Neural crest cell (in vitro differentiated cells): ENCODE data around the gene TTC31. TPM values are rescaled to one million over a fixed set of nuclear protein-coding genes. Genes with fewer than 3 reads are reported as not detected.

Experiments used
- DNase-seq: peaks from one replicate; pipeline ENCODE4 v3.0.0; 2021; ENCODE audit warnings: low read depth, mixed read lengths, low spot score
- H3K27ac Mint-ChIP-seq: one replicate; pipeline ENCODE4 v1.8.0; 2021; ENCODE audit warnings: mild to moderate bottlenecking, mixed read lengths; ENCODE audit not compliant: unreplicated experiment
- H3K27me3 Mint-ChIP-seq: 2 replicates; pipeline ENCODE4 v1.8.0; 2021; ENCODE audit warnings: low read depth, mild to moderate bottlenecking, mixed read lengths
- H3K36me3 Mint-ChIP-seq: 2 replicates; pipeline ENCODE4 v1.8.0; 2021; ENCODE audit warnings: low read depth, mild to moderate bottlenecking, mixed read lengths
- H3K4me1 Mint-ChIP-seq: 2 replicates; pipeline ENCODE4 v1.8.0; 2021; ENCODE audit warnings: mixed read lengths
- H3K4me3 Mint-ChIP-seq: one replicate; pipeline ENCODE4 v1.8.0; 2021; ENCODE audit warnings: mild to moderate bottlenecking, mixed read lengths
- H3K9me3 Mint-ChIP-seq: 2 replicates; pipeline ENCODE4 v1.8.0; 2021; ENCODE audit warnings: mixed read lengths
- total RNA-seq: library from RNA; stranded (reverse); gene quantifications from 2 replicates; pipeline ENCODE4 v1.2.1, GENCODE V29; 2021
- TF ChIP-seq, protein P1 (sequence below): fragments of 200-600 bp; sonication (generic); conservative IDR thresholded peaks from 2 replicates; pipeline ENCODE4 v1.5.0; 2021; ENCODE audit warnings: antibody characterized with exemption, mild to moderate bottlenecking

The TTC31 gene
- total RNA-seq, 1 donor from 2014 or later: 29.6 TPM

DNA sequence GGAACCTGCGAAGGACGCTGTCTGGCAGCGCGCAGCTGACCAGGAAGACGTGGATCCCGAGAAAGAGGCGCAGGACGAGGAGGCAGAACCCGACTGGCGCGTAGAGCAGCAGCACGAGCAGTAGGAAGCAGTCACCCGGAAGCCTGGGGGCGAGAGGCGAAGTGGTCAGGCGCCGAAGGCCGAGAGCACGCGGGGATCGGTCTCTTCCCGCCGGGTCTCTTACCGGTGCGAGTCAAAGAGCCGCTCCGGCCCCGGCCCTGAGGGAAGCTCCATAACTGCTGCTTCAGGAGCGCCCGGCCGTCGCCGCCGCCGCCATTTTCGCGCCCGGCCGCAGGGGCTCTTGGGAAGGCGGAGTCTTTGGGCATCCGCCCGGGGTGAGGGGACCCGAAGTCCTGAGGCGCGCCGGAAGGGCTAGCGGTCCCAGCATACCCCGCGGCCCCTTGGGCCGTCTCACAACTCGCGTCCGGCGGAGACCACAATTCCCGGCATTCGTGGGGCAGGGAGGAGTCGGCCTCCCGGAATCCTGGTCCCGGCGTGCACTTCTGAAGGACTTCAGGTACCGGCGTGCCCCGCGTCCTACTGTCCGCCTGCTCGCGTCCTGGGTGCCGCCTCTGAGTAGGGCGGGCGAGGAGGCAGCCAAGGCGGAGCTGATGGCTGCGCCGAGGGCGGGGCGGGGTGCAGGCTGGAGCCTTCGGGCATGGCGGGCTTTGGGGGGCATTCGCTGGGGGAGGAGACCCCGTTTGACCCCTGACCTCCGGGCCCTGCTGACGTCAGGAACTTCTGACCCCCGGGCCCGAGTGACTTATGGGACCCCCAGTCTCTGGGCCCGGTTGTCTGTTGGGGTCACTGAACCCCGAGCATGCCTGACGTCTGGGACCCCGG is 46.7 kb downstream of the TTC31 start, which contains the start of the genes AUP1 and HTRA2:
TSS of gene AUP1 (minus strand) at position 350 of the 882 bp plus-strand sequence. CDS start at position 273, 77 bp downstream.
TSS of gene HTRA2 (plus strand) at position 577 of the 882 bp plus-strand sequence. CDS start at position 651, 74 bp downstream.
- H3K27ac Mint-ChIP-seq: peak within 1 kb of the TSS; percentile 98
- DNase-seq: peak; percentile 93
- peak within 1 kb of the TSS; percentile 98 for H3K4me3 Mint-ChIP-seq
- peaks cover 2% of the 10 kb centered on the region for H3K9me3 Mint-ChIP-seq
- H3K27me3 Mint-ChIP-seq: peaks cover 3% of the 10 kb centered on the region
- TF ChIP-seq, protein P1, sequence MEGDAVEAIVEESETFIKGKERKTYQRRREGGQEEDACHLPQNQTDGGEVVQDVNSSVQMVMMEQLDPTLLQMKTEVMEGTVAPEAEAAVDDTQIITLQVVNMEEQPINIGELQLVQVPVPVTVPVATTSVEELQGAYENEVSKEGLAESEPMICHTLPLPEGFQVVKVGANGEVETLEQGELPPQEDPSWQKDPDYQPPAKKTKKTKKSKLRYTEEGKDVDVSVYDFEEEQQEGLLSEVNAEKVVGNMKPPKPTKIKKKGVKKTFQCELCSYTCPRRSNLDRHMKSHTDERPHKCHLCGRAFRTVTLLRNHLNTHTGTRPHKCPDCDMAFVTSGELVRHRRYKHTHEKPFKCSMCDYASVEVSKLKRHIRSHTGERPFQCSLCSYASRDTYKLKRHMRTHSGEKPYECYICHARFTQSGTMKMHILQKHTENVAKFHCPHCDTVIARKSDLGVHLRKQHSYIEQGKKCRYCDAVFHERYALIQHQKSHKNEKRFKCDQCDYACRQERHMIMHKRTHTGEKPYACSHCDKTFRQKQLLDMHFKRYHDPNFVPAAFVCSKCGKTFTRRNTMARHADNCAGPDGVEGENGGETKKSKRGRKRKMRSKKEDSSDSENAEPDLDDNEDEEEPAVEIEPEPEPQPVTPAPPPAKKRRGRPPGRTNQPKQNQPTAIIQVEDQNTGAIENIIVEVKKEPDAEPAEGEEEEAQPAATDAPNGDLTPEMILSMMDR: no peak
- H3K4me1 Mint-ChIP-seq: peaks cover 39% of the 10 kb centered on the region
- H3K36me3 Mint-ChIP-seq: peaks cover 17% of the 10 kb centered on the region

DNA sequence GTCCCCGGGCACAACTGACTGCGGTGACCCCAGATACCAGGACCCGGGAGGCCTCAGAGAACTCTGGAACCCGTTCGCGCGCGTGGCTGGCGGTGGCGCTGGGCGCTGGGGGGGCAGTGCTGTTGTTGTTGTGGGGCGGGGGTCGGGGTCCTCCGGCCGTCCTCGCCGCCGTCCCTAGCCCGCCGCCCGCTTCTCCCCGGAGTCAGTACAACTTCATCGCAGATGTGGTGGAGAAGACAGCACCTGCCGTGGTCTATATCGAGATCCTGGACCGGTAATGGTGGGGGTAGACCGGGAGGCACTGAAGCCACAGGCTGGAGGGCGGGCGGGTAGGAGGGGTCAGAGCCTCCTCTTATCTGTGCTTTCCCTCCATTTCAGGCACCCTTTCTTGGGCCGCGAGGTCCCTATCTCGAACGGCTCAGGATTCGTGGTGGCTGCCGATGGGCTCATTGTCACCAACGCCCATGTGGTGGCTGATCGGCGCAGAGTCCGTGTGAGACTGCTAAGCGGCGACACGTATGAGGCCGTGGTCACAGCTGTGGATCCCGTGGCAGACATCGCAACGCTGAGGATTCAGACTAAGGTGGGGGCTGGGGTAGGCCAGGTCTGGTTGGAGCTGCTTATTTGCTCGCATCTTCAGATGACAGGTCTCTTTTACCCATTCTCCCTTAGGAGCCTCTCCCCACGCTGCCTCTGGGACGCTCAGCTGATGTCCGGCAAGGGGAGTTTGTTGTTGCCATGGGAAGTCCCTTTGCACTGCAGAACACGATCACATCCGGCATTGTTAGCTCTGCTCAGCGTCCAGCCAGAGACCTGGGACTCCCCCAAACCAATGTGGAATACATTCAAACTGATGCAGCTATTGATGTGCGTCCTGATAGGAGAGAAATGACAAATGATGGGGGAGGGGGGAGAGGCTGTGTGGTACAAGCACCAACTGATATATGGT is 47.6 kb downstream of the TTC31 start:
- TF ChIP-seq, protein P1: no peak
- Mint-ChIP-seq H3K27ac (peak overlapping the region; percentile 91), H3K27me3 (peaks cover 3% of the 10 kb centered on the region), H3K4me3 (peak overlapping the region; percentile 98), H3K36me3 (peaks cover 17% of the 10 kb centered on the region), H3K9me3 (peaks cover 2% of the 10 kb centered on the region), H3K4me1 (peaks cover 39% of the 10 kb centered on the region)
- peak; percentile 27 for DNase-seq

DNA sequence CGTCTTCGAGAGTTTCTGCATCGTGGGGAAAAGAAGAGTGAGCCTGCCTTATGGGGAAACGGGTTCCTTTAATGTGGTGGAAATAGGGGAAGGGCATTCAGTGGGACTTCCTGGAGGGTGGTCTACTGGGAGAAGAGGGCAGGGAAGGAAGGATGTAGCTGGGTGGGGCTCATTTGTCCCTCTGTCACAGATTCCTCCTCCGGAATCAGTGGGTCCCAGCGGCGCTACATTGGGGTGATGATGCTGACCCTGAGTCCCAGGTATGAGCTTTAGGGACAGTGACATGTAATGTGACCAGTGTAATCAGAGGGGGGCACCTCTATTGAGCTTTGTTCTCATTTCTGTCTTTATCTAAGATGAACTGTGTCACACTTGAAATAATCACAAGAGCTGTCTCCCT is 48.8 kb downstream of the TTC31 start:
- peaks cover 2% of the 10 kb centered on the region for H3K27me3 Mint-ChIP-seq
- H3K27ac Mint-ChIP-seq: no peak overlapping the region
- H3K9me3 Mint-ChIP-seq: no peaks in the 10 kb centered on the region
- TF ChIP-seq, protein P1: no peak
- peaks cover 39% of the 10 kb centered on the region for H3K4me1 Mint-ChIP-seq
- H3K4me3 Mint-ChIP-seq: peak overlapping the region; percentile 98
- peaks cover 10% of the 10 kb centered on the region for H3K36me3 Mint-ChIP-seq
- no peak for DNase-seq

DNA sequence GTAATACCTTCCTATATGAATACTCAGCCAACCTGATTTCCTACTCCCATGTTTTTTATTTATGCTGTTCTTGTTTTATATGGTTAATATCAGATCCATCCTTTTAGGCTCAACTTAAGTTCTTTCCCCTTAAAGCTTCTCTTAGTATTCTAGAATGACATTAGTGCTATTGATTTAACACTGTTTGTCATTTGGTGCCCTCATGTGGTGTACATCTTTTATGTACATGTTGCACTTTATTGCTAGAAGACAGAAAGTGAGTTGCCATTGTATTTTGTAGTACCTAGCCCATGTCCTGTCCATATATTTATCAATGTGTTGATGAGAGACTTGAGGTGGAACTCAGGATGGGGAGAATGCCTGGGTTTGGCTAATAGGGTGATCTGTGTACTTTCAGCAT is 49.3 kb downstream of the TTC31 start:
- H3K9me3 Mint-ChIP-seq: no peaks in the 10 kb centered on the region
- no peak overlapping the region for H3K27ac Mint-ChIP-seq
- TF ChIP-seq, protein P1: no peak
- H3K27me3 Mint-ChIP-seq: no peaks in the 10 kb centered on the region
- DNase-seq: no peak
- peak overlapping the region; percentile 98 for H3K4me3 Mint-ChIP-seq
- H3K36me3 Mint-ChIP-seq: peaks cover 5% of the 10 kb centered on the region
- H3K4me1 Mint-ChIP-seq: peaks cover 39% of the 10 kb centered on the region

DNA sequence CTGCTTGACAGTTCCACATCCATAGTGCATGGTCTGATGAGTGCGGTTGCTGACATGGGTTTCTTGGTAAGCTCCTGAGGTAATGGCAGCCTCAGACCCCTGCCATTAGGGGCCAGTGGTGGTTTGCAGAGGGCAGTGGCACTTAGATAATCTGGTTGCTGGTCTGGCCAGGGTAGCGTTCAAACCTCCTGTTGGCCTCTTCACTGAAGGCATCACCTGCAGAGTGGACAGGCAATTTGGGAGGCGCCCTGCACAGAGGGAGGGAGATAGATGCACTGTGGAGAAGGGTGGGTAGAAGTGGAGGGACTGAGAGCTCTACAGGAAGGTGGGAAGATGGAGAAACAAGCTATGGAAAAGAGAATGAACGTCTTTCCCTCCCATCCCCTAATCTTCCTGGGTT is 50.6 kb downstream of the TTC31 start:
- peaks cover 3% of the 10 kb centered on the region for H3K36me3 Mint-ChIP-seq
- H3K9me3 Mint-ChIP-seq: no peaks in the 10 kb centered on the region
- H3K4me3 Mint-ChIP-seq: peak overlapping the region; percentile 70
- H3K27me3 Mint-ChIP-seq: no peaks in the 10 kb centered on the region
- peaks cover 32% of the 10 kb centered on the region for H3K4me1 Mint-ChIP-seq
- DNase-seq: no peak
- peak overlapping the region; percentile 57 for H3K27ac Mint-ChIP-seq
- TF ChIP-seq, protein P1: no peak
